A549 (cell line): Measurements from ENCODE around the gene SUPT3H. TPM values are rescaled to one million over a fixed set of nuclear protein-coding genes. Genes with fewer than 3 reads are reported as not detected.

ENCODE experiments used
- ATAC-seq, 2 experiments: fragments of 200-7000 bp in 1 of 2; fragments of >200 bp in 1 of 2; cut with Nextera tagmentation in 1 of 2; cut with Tn5 transposase in 1 of 2; 3 replicates each; pipeline versions ENCODE4 v1.8.0 to v1.9.1; 2018 to 2020; ENCODE audit warnings: mild to moderate bottlenecking in 1 of 2, moderate library complexity in 1 of 2
- CTCF ChIA-PET: fragments of 300-600 bp; sonication (Branson Sonifier 250); formaldehyde crosslinking; extraction: SDS; loops from one replicate; lab custom pipeline; 2021; ENCODE audit warnings: antibody characterized with exemption, inconsistent platforms; lab: Yijun Ruan, JAX
- POLR2A ChIA-PET: fragments of 350-600 bp; formaldehyde crosslinking; extraction: SDS; loops from one replicate; lab custom pipeline; 2021; ENCODE audit warnings: antibody characterized with exemption, inconsistent platforms; lab: Yijun Ruan, JAX
- DNase-seq, 2 experiments: peaks; one replicate each; pipeline versions ENCODE4 v3.0.0 to v3.0.0-alpha.2; 2011 to 2016; ENCODE audit warnings: low read depth in 1 of 2, low spot score in 1 of 2
- FAIRE-seq: peaks from 2 replicates; lab custom pipeline; 2011; peaks lifted over from hg19 to GRCh38; lab: Jason Lieb, UNC
- H3K27ac ChIP-seq, 2 experiments: fragments of >200 bp; sonication (Bioruptor Twin); formaldehyde crosslinking; 3 replicates each; pipeline ENCODE4 v1.5.1; 2016 to 2017
- H3K4me1 ChIP-seq: fragments of >200 bp; sonication (Bioruptor Twin); formaldehyde crosslinking; 3 replicates; pipeline ENCODE4 v1.6.1; 2016
- H3K4me2 ChIP-seq: fragments of >200 bp; sonication (Bioruptor Twin); formaldehyde crosslinking; 3 replicates; pipeline ENCODE4 v1.6.1; 2016
- H3K4me3 ChIP-seq: fragments of >200 bp; sonication (Bioruptor Twin); formaldehyde crosslinking; 3 replicates; pipeline ENCODE4 v1.5.1; 2016
- H3K9me3 ChIP-seq: fragments of >200 bp; sonication (Bioruptor Twin); formaldehyde crosslinking; 3 replicates; pipeline ENCODE4 v1.6.1; 2016
- CBX2 ChIP-seq: fragments of 200-600 bp; sonication (generic); IDR thresholded peaks from 2 replicates; pipeline ENCODE4 v1.6.1; 2016; ENCODE audit warnings: low read depth, mild to moderate bottlenecking, borderline replicate concordance
- CHD2 ChIP-seq: fragments of 150-350 bp; IDR thresholded peaks from 2 replicates; pipeline ENCODE4 v1.6.1; 2014; ENCODE audit warnings: low read length; ENCODE audit not compliant: partially characterized antibody
- CHD4 ChIP-seq: fragments of 200-600 bp; sonication (generic); IDR thresholded peaks from 2 replicates; pipeline ENCODE4 v1.6.1; 2016; ENCODE audit warnings: antibody characterized with exemption, mild to moderate bottlenecking, borderline replicate concordance
- EP300 ChIP-seq, 2 experiments: fragments of >200 bp; sonication (Bioruptor Twin); formaldehyde crosslinking; IDR thresholded peaks; 2 replicates in 1 of 2; 3 replicates in 1 of 2; pipeline ENCODE4 v1.6.1; 2016 to 2017
- FOSB ChIP-seq: fragments of 250-450 bp; sonication (Bioruptor Pico); IDR thresholded peaks from 2 replicates; pipeline ENCODE4 v1.5.0; 2020; ENCODE audit warnings: mild to moderate bottlenecking, moderate library complexity
- FOXS1 ChIP-seq: fragments of 250-450 bp; sonication (Bioruptor Pico); IDR thresholded peaks from 2 replicates; pipeline ENCODE4 v1.5.0; 2020; ENCODE audit warnings: mild to moderate bottlenecking, moderate library complexity
- GATA3 ChIP-seq: IDR thresholded peaks from 2 replicates; pipeline ENCODE4 v1.6.1; 2012; ENCODE audit warnings: borderline replicate concordance
- HDAC2 ChIP-seq: fragments of 200-600 bp; sonication (generic); IDR thresholded peaks from 2 replicates; pipeline ENCODE4 v1.6.1; 2016
- HOXA7 ChIP-seq: fragments of 250-450 bp; sonication (Bioruptor Pico); IDR thresholded peaks from 2 replicates; pipeline ENCODE4 v1.5.0; 2020; ENCODE audit warnings: mild to moderate bottlenecking, moderate library complexity
- JUN ChIP-seq, 2 experiments: fragments of >200 bp; sonication (Bioruptor Twin); formaldehyde crosslinking; IDR thresholded peaks; 2 replicates in 1 of 2; 3 replicates in 1 of 2; pipeline ENCODE4 v1.6.1; 2016 to 2017
- MAFK ChIP-seq: fragments of 450-650 bp; IDR thresholded peaks from 2 replicates; pipeline ENCODE4 v1.6.1; 2014; ENCODE audit not compliant: partially characterized antibody
- NFE2L2 ChIP-seq: fragments of 150-350 bp; conservative IDR thresholded peaks from 2 replicates; pipeline ENCODE4 v1.6.1; 2014; ENCODE audit warnings: low read length
- NPAS2 ChIP-seq: fragments of 250-450 bp; sonication (Bioruptor Pico); IDR thresholded peaks from 2 replicates; pipeline ENCODE4 v1.8.0; 2022; ENCODE audit warnings: mild to moderate bottlenecking, moderate library complexity, borderline replicate concordance
- PHF8 ChIP-seq: fragments of 200-600 bp; sonication (generic); IDR thresholded peaks from 2 replicates; pipeline ENCODE4 v1.6.1; 2016; ENCODE audit warnings: low read depth, mild to moderate bottlenecking, antibody characterized with exemption, moderate library complexity, borderline replicate concordance
- POLR2A ChIP-seq: IDR thresholded peaks from 2 replicates; pipeline ENCODE4 v1.6.1; 2012; ENCODE audit warnings: mild to moderate bottlenecking, low read length
- RCOR1 ChIP-seq: fragments of 150-350 bp; IDR thresholded peaks from 2 replicates; pipeline ENCODE4 v1.6.1; 2014; ENCODE audit warnings: antibody characterized with exemption, low read length, low read depth
- RNF2 ChIP-seq: fragments of 200-600 bp; sonication (generic); IDR thresholded peaks from 2 replicates; pipeline ENCODE4 v1.6.1; 2016; ENCODE audit warnings: low read depth, mild to moderate bottlenecking, antibody characterized with exemption, moderate library complexity, borderline replicate concordance
- TFCP2L1 ChIP-seq: fragments of 250-450 bp; sonication (Bioruptor Pico); IDR thresholded peaks from 2 replicates; pipeline ENCODE4 v1.5.0; 2021; ENCODE audit warnings: mild to moderate bottlenecking
- TP53 ChIP-seq: fragments of 250-450 bp; sonication (Bioruptor Pico); IDR thresholded peaks from 2 replicates; pipeline ENCODE4 v1.5.0; 2021; ENCODE audit warnings: mild to moderate bottlenecking, moderate library complexity
- ZC3H11A ChIP-seq: fragments of 450-650 bp; IDR thresholded peaks from 2 replicates; pipeline ENCODE4 v1.6.1; 2014; ENCODE audit warnings: antibody characterized with exemption, mild to moderate bottlenecking
- ZFP36 ChIP-seq: fragments of 450-650 bp; IDR thresholded peaks from 2 replicates; pipeline ENCODE4 v1.6.1; 2014; ENCODE audit warnings: borderline replicate concordance; ENCODE audit not compliant: partially characterized antibody
- ZSCAN20 ChIP-seq: fragments of 250-450 bp; sonication (Bioruptor Pico); IDR thresholded peaks from 2 replicates; pipeline ENCODE4 v1.8.0; 2022; ENCODE audit warnings: mild to moderate bottlenecking, moderate library complexity
- WGBS: methylation state at CpG from one replicate; pipeline ENCODE4 v1.1.6; 2017; ENCODE audit errors: missing lambda C conversion rate; 5-methylcytosine and 5-hydroxymethylcytosine counted together
- polyA plus RNA-seq, 4 experiments: library from polyadenylated mRNA; depleted of rRNA in 3 of 4; stranded (reverse); fragments of >200 nt; fragmentation: RNase III in 1 of 4; extraction: RNeasy Plus Mini Kit Qiagen cat#74134 plus additional on column Dnase treatment in 1 of 4; gene quantifications; 2 replicates in 3 of 4; 3 replicates in 1 of 4; pipeline ENCODE4 v1.2.3, GENCODE V29; 2011 to 2017
- TF ChIP-seq, protein P1 (sequence below): fragments of >200 bp; sonication (Bioruptor Twin); formaldehyde crosslinking; IDR thresholded peaks from 3 replicates; pipeline ENCODE4 v1.6.1; 2016
- TF ChIP-seq, protein P2 (sequence below): fragments of 150-350 bp; IDR thresholded peaks from 2 replicates; pipeline ENCODE4 v1.6.1; 2014; ENCODE audit warnings: low read depth, mild to moderate bottlenecking, low read length
- TF ChIP-seq, protein P3 (sequence below): fragments of 250-450 bp; sonication (Bioruptor Pico); IDR thresholded peaks from 2 replicates; pipeline ENCODE4 v1.5.0; 2021; ENCODE audit warnings: mild to moderate bottlenecking, moderate library complexity, borderline replicate concordance
- TF ChIP-seq, protein P4 (sequence below): IDR thresholded peaks from 2 replicates; pipeline ENCODE4 v1.6.1; 2012; ENCODE audit warnings: low read depth, borderline replicate concordance
- TF ChIP-seq, protein P5 (sequence below): fragments of >200 bp; sonication (Bioruptor Twin); formaldehyde crosslinking; IDR thresholded peaks from 2 replicates; pipeline ENCODE4 v1.6.1; 2016
- TF ChIP-seq, protein P6 (sequence below): fragments of 450-650 bp; IDR thresholded peaks from 2 replicates; pipeline ENCODE4 v1.6.1; 2014; ENCODE audit warnings: antibody characterized with exemption
- TF ChIP-seq, protein P7 (sequence below): IDR thresholded peaks from 2 replicates; pipeline ENCODE4 v1.6.1; 2012

The SUPT3H gene
- polyA plus RNA-seq, 2 of the 4 experiments (the other 2 are of a cell fraction), result 4.3 to 6.2 TPM

DNA sequence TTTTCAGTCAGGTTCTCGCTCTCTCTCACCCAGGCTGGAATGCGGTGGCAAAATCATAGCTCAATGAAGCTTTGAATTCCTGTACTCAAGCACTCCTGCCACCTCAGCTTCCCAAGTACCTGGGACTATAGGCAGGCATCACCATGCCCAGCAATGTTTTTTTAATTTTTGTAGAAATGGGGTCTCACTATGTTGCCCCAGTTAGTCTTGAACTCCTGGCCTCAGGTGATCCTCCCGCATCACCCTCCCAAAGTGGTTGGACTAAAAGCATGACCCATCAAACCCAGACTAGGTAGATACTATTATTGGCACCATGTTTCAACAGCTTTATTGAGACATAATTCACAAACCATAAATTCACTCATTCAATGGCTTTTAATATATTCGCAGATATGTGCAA, 122.3 kb downstream of the SUPT3H start:
- FAIRE-seq (no peak), ATAC-seq (no peak)

DNA sequence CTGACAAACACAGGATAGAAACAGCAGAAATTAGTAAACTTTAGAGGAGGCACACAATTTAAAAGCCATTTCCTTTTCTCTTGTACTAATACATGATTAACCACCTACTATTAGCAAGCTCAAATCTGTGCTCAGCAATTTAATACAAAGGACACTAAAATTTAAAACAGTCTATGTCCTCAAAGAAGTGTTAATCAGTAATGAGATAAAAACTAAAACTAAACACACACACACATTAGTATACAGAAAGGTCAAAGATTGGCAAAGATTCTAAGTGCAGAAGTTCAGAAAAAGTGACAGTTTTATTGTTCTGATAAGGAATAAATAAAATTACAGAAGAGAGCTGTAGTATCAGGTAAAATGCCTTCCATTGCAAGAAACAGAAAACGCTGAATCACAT, 123.5 kb downstream of the SUPT3H start:
- FAIRE-seq (no peak), ATAC-seq (no peak), DNase-seq (no peak)
- ChIA-PET POLR2A (no interaction called here), CTCF (interaction anchor here (0.6 kb wide), 1 partner anchor 116 kb away, joined by 3 read pairs; no protein-coding TSS in a partner anchor)
- 59% methylated on average over 1 of the region's 1 CpG for WGBS
- Histone ChIP-seq H3K27ac (no peak overlapping the region), H3K9me3 (no peaks in the 10 kb centered on the region), H3K4me3 (no peak overlapping the region), H3K4me2 (no peak overlapping the region), H3K4me1 (no peaks in the 10 kb centered on the region)
- TF ChIP-seq POLR2A (no peak), NPAS2 (CRISPR knock-in tag) (no peak), TFCP2L1 (CRISPR knock-in tag) (no peak), HOXA7 (no peak), ZFP36 (no peak), EP300 (IDR thresholded peaks at IDR 0.05) (no peak), HDAC2 (no peak), JUN (IDR thresholded peaks at IDR 0.05) (no peak), RCOR1 (no peak), GATA3 (no peak), FOXS1 (CRISPR knock-in tag) (no peak), CHD4 (no peak), TP53 (CRISPR knock-in tag) (no peak), CBX2 (no peak)
- TF ChIP-seq, protein P1, sequence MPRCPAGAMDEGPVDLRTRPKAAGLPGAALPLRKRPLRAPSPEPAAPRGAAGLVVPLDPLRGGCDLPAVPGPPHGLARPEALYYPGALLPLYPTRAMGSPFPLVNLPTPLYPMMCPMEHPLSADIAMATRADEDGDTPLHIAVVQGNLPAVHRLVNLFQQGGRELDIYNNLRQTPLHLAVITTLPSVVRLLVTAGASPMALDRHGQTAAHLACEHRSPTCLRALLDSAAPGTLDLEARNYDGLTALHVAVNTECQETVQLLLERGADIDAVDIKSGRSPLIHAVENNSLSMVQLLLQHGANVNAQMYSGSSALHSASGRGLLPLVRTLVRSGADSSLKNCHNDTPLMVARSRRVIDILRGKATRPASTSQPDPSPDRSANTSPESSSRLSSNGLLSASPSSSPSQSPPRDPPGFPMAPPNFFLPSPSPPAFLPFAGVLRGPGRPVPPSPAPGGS, result no peak
- TF ChIP-seq, protein P2, sequence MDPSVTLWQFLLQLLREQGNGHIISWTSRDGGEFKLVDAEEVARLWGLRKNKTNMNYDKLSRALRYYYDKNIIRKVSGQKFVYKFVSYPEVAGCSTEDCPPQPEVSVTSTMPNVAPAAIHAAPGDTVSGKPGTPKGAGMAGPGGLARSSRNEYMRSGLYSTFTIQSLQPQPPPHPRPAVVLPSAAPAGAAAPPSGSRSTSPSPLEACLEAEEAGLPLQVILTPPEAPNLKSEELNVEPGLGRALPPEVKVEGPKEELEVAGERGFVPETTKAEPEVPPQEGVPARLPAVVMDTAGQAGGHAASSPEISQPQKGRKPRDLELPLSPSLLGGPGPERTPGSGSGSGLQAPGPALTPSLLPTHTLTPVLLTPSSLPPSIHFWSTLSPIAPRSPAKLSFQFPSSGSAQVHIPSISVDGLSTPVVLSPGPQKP, result no peak
- TF ChIP-seq, protein P3, sequence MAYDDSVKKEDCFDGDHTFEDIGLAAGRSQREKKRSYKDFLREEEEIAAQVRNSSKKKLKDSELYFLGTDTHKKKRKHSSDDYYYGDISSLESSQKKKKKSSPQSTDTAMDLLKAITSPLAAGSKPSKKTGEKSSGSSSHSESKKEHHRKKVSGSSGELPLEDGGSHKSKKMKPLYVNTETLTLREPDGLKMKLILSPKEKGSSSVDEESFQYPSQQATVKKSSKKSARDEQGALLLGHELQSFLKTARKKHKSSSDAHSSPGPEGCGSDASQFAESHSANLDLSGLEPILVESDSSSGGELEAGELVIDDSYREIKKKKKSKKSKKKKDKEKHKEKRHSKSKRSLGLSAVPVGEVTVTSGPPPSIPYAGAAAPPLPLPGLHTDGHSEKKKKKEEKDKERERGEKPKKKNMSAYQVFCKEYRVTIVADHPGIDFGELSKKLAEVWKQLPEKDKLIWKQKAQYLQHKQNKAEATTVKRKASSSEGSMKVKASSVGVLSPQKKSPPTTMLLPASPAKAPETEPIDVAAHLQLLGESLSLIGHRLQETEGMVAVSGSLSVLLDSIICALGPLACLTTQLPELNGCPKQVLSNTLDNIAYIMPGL, result no peak
- TF ChIP-seq, protein P4, sequence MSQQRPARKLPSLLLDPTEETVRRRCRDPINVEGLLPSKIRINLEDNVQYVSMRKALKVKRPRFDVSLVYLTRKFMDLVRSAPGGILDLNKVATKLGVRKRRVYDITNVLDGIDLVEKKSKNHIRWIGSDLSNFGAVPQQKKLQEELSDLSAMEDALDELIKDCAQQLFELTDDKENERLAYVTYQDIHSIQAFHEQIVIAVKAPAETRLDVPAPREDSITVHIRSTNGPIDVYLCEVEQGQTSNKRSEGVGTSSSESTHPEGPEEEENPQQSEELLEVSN, result no peak
- TF ChIP-seq, protein P5, sequence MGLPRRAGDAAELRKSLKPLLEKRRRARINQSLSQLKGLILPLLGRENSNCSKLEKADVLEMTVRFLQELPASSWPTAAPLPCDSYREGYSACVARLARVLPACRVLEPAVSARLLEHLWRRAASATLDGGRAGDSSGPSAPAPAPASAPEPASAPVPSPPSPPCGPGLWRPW, result no peak
- TF ChIP-seq, protein P6, sequence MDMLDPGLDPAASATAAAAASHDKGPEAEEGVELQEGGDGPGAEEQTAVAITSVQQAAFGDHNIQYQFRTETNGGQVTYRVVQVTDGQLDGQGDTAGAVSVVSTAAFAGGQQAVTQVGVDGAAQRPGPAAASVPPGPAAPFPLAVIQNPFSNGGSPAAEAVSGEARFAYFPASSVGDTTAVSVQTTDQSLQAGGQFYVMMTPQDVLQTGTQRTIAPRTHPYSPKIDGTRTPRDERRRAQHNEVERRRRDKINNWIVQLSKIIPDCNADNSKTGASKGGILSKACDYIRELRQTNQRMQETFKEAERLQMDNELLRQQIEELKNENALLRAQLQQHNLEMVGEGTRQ, result no peak

More for the DNA sequence above, 122.3 kb downstream of the SUPT3H start:
- no peak for DNase-seq
- Histone ChIP-seq H3K9me3 (no peaks in the 10 kb centered on the region), H3K4me3 (no peak overlapping the region), H3K4me2 (no peak overlapping the region), H3K27ac (no peak overlapping the region), H3K4me1 (no peaks in the 10 kb centered on the region)
- POLR2A ChIA-PET, result no interaction called here
- 96% methylated on average over 4 of the region's 4 CpGs for WGBS
- CTCF ChIA-PET, result interaction anchor here (0.6 to 0.7 kb wide), 2 partner anchors 84 to 157 kb away, joined by 3 to 5 read pairs; no protein-coding TSS in a partner anchor
- TF ChIP-seq POLR2A (no peak), NFE2L2 (no peak), PHF8 (no peak), ZC3H11A (no peak), ZFP36 (no peak), FOSB (CRISPR knock-in tag) (no peak), ZSCAN20 (CRISPR knock-in tag) (no peak), MAFK (no peak), NPAS2 (CRISPR knock-in tag) (no peak), CHD2 (no peak), RNF2 (no peak)
- TF ChIP-seq, protein P7, sequence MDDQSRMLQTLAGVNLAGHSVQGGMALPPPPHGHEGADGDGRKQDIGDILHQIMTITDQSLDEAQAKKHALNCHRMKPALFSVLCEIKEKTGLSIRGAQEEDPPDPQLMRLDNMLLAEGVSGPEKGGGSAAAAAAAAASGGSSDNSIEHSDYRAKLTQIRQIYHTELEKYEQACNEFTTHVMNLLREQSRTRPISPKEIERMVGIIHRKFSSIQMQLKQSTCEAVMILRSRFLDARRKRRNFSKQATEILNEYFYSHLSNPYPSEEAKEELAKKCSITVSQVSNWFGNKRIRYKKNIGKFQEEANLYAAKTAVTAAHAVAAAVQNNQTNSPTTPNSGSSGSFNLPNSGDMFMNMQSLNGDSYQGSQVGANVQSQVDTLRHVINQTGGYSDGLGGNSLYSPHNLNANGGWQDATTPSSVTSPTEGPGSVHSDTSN, result no peak
- TF ChIP-seq, protein P5, result no peak
- TF ChIP-seq, protein P6, result no peak
- TF ChIP-seq, all 56 proteins: peak for 0
